DND-41 (cell line): ENCODE measurements around the gene PRND.

Experiments
- ATAC-seq: fragments of 200-7000 bp; cut with Tn5 transposase; 3 replicates; pipeline ENCODE4 v1.9.1; 2021; ENCODE audit warnings: low read depth; ENCODE audit not compliant: insufficient read depth
- DNase-seq: peaks from one replicate; pipeline ENCODE4 v3.0.0-alpha.2; 2020
- H2AFZ ChIP-seq: 2 replicates; pipeline ENCODE4 v1.6.0; 2012; ENCODE audit warnings: low read depth, low read length
- H3K27ac ChIP-seq: 2 replicates; pipeline ENCODE4 v1.5.1; 2012; ENCODE audit warnings: low read length, inconsistent platforms
- H3K27me3 ChIP-seq: fragments of 200-600 bp; sonication (generic); 2 replicates; pipeline ENCODE4 v1.6.0; 2012; ENCODE audit warnings: low read length, mild to moderate bottlenecking, inconsistent platforms; ENCODE audit not compliant: insufficient read depth, poor library complexity
- H3K36me3 ChIP-seq: 2 replicates; pipeline ENCODE4 v1.5.1; 2012; ENCODE audit warnings: low read length, inconsistent platforms; ENCODE audit not compliant: insufficient read depth
- H3K4me1 ChIP-seq: 2 replicates; pipeline ENCODE4 v1.5.1; 2012; ENCODE audit warnings: mild to moderate bottlenecking, low read length; ENCODE audit not compliant: insufficient read depth
- H3K4me2 ChIP-seq: 2 replicates; pipeline ENCODE4 v1.6.0; 2012; ENCODE audit warnings: mild to moderate bottlenecking, moderate library complexity, low read length, inconsistent platforms; ENCODE audit not compliant: insufficient read depth
- H3K4me3 ChIP-seq, 2 experiments: fragments of 200-600 bp in 1 of 2; shearing (Covaris generic) in 1 of 2; 2 replicates each; pipeline ENCODE4 v1.5.1; 2012 to 2016; ENCODE audit warnings: inconsistent platforms in 2 of 2, low read length in 2 of 2, mild to moderate bottlenecking in 2 of 2, low read depth in 1 of 2, moderate library complexity in 1 of 2
- H3K79me2 ChIP-seq: 2 replicates; pipeline ENCODE4 v1.6.0; 2012; ENCODE audit warnings: low read length, inconsistent platforms; ENCODE audit not compliant: insufficient read depth
- H3K9ac ChIP-seq: 2 replicates; pipeline ENCODE4 v1.6.0; 2012; ENCODE audit warnings: low read depth, mild to moderate bottlenecking, inconsistent platforms, low read length, moderate library complexity
- H3K9me3 ChIP-seq: 2 replicates; pipeline ENCODE4 v1.5.1; 2012; ENCODE audit warnings: low read length, moderate library complexity, mild to moderate bottlenecking, inconsistent platforms; ENCODE audit not compliant: insufficient read depth, severe bottlenecking
- H4K20me1 ChIP-seq: 2 replicates; pipeline ENCODE4 v1.6.0; 2012; ENCODE audit warnings: low read length; ENCODE audit not compliant: insufficient read depth
- EZH2 ChIP-seq: IDR thresholded peaks from 3 replicates; pipeline ENCODE4 v1.6.1; 2012; ENCODE audit warnings: borderline replicate concordance, low read depth, mild to moderate bottlenecking, moderate library complexity, low read length, inconsistent platforms; ENCODE audit not compliant: severe bottlenecking
- TF ChIP-seq, protein P1 (sequence below): IDR thresholded peaks from 2 replicates; pipeline ENCODE4 v1.5.1; 2012; ENCODE audit warnings: borderline replicate concordance, low read length, moderate library complexity, mild to moderate bottlenecking; ENCODE audit not compliant: poor library complexity, severe bottlenecking; ENCODE audit errors: extremely low read depth

Gene PRND

DNA sequence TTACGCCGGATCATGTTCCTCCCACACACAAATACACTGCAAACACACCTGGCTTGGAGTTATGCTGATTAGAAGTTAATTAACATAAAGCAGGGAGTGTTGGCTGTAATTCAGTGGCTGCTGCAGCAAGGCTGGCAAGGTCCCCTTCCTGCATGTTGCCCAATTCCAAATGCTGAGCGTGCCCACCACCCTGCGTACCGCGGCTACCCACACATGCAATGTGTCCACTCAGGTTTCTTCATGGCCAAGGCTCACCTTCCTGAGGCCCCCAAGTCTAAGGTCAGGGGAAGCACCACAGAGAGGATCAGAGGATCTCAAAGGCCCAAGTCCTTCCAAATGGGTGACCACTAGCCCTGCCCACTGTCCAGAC is 11.6 kb upstream of the PRND start:
- no peak overlapping the region for H3K27ac ChIP-seq
- H3K4me1 ChIP-seq: peaks cover 6% of the 10 kb centered on the region
- H3K36me3 ChIP-seq: no peaks in the 10 kb centered on the region
- H3K9me3 ChIP-seq: no peaks in the 10 kb centered on the region
- no peaks in the 10 kb centered on the region for H3K27me3 ChIP-seq
- H3K9ac ChIP-seq: no peak overlapping the region
- TF ChIP-seq EZH2: no peak
- TF ChIP-seq, protein P1, sequence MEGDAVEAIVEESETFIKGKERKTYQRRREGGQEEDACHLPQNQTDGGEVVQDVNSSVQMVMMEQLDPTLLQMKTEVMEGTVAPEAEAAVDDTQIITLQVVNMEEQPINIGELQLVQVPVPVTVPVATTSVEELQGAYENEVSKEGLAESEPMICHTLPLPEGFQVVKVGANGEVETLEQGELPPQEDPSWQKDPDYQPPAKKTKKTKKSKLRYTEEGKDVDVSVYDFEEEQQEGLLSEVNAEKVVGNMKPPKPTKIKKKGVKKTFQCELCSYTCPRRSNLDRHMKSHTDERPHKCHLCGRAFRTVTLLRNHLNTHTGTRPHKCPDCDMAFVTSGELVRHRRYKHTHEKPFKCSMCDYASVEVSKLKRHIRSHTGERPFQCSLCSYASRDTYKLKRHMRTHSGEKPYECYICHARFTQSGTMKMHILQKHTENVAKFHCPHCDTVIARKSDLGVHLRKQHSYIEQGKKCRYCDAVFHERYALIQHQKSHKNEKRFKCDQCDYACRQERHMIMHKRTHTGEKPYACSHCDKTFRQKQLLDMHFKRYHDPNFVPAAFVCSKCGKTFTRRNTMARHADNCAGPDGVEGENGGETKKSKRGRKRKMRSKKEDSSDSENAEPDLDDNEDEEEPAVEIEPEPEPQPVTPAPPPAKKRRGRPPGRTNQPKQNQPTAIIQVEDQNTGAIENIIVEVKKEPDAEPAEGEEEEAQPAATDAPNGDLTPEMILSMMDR: no peak
- no peak overlapping the region for H3K4me3 ChIP-seq
- H4K20me1 ChIP-seq: no peaks in the 10 kb centered on the region
- no peak for DNase-seq
- H3K79me2 ChIP-seq: no peaks in the 10 kb centered on the region
- ATAC-seq: no peak
- no peak overlapping the region for H3K4me2 ChIP-seq
- no peak overlapping the region for H2AFZ ChIP-seq

DNA sequence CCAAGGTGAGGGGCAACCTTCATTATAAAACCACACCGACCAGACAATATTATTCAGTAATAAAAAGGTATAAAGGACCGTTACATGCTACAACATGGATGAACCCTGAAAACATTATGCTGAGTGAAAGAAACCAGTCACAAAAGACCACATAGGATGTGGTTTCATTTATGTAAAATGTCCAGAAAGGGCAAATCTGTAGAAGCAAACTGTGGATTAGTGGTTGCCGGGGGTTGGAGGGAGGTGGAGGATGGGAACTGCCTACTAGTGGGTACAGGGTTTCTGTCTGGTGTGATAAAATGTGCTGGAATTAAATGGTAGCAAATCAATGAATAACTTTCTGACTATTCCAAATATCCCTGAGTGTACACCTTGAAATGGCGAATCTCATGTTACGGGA is 10.2 kb upstream of the PRND start:
- no peaks in the 10 kb centered on the region for H3K9me3 ChIP-seq
- peaks cover 6% of the 10 kb centered on the region for H3K4me1 ChIP-seq
- H3K9ac ChIP-seq: no peak overlapping the region
- H2AFZ ChIP-seq: no peak overlapping the region
- peak; percentile 61 for DNase-seq
- H3K27ac ChIP-seq: no peak overlapping the region
- H3K36me3 ChIP-seq: no peaks in the 10 kb centered on the region
- H3K79me2 ChIP-seq: no peaks in the 10 kb centered on the region
- H4K20me1 ChIP-seq: no peaks in the 10 kb centered on the region
- no peak overlapping the region for H3K4me3 ChIP-seq
- H3K4me2 ChIP-seq: no peak overlapping the region
- H3K27me3 ChIP-seq: no peaks in the 10 kb centered on the region
- ATAC-seq: peak; percentile 92
- TF ChIP-seq EZH2: no peak
- TF ChIP-seq, protein P1: no peak

DNA sequence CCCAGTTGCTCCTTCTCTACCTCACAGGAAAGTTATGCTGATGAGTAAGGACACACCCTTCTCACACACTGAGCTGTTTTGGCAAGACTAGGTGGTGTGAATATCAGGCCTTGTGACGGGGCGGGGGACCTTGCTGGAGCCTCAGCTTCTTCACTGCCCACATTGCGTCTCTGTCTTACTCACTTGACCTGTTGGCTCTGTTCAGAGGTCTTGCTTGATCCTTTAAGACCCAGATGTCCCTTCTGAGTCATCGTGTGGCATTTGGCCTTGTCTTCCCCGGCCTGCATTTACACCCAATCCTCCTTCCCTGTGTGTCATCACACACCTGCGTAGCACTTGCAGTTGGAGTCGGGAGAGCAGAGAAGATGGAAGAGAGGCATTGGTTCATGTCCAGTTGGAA is 8.3 kb upstream of the PRND start:
- no peaks in the 10 kb centered on the region for H4K20me1 ChIP-seq
- DNase-seq (no peak), ATAC-seq (no peak)
- TF ChIP-seq, protein P1: no peak
- no peak for TF ChIP-seq EZH2
- H3K27me3 ChIP-seq: peaks cover 2% of the 10 kb centered on the region
- H3K36me3 ChIP-seq: no peaks in the 10 kb centered on the region
- no peak overlapping the region for H3K4me3 ChIP-seq
- H3K27ac ChIP-seq: no peak overlapping the region
- no peaks in the 10 kb centered on the region for H3K9me3 ChIP-seq
- H3K4me2 ChIP-seq: no peak overlapping the region
- H3K79me2 ChIP-seq: no peaks in the 10 kb centered on the region
- peaks cover 6% of the 10 kb centered on the region for H3K4me1 ChIP-seq
- no peak overlapping the region for H2AFZ ChIP-seq
- no peak overlapping the region for H3K9ac ChIP-seq

DNA sequence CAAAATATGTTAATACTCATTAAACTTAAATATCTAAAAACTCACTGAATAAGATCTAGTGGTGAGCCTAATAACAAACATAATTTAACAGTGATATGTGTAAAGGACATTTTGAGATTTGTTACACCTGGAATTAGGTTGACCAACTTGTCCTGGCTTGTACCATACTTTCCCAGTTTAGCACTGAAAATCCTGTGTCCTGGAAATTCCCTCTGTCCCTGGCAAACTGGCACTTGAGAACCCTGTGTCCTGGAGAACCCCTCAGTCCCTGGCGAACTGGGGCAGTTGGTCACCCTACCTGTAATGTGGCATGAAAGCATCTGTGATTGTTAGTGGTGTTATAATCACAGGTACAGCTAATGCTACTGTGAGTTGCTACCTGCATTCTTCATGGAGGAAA is 6.9 kb upstream of the PRND start:
- no peak overlapping the region for H3K27ac ChIP-seq
- H3K36me3 ChIP-seq: no peaks in the 10 kb centered on the region
- TF ChIP-seq, protein P1: no peak
- TF ChIP-seq EZH2: no peak

More for the DNA sequence above, 6.9 kb upstream of the PRND start:
- Histone ChIP-seq H4K20me1 (no peaks in the 10 kb centered on the region), H3K4me3 (no peak overlapping the region), H3K9ac (no peak overlapping the region), H3K27me3 (peaks cover 2% of the 10 kb centered on the region), H2AFZ (no peak overlapping the region), H3K79me2 (no peaks in the 10 kb centered on the region), H3K4me2 (no peak overlapping the region), H3K9me3 (no peaks in the 10 kb centered on the region), H3K4me1 (peaks cover 6% of the 10 kb centered on the region)
- ATAC-seq (no peak), DNase-seq (no peak)
